Stimulated activated CD8-positive, alpha-beta memory T cell treated with anti-CD3 and anti-CD28 coated beads, Interleukin-7, amount 100 ng/mL, for 24 hours (primary cell): Measurements from ENCODE around the gene NLRC3.
"Not testable (repeated sequence)": the region's sequence is repeated elsewhere in the genome, so short reads cannot be mapped to it uniquely, and the experiment has no call there.

Experiments used
- DNase-seq: peaks from one replicate; pipeline ENCODE4 v3.0.0-alpha.2; 2020; ENCODE audit warnings: low read depth

The NLRC3 gene

DNA sequence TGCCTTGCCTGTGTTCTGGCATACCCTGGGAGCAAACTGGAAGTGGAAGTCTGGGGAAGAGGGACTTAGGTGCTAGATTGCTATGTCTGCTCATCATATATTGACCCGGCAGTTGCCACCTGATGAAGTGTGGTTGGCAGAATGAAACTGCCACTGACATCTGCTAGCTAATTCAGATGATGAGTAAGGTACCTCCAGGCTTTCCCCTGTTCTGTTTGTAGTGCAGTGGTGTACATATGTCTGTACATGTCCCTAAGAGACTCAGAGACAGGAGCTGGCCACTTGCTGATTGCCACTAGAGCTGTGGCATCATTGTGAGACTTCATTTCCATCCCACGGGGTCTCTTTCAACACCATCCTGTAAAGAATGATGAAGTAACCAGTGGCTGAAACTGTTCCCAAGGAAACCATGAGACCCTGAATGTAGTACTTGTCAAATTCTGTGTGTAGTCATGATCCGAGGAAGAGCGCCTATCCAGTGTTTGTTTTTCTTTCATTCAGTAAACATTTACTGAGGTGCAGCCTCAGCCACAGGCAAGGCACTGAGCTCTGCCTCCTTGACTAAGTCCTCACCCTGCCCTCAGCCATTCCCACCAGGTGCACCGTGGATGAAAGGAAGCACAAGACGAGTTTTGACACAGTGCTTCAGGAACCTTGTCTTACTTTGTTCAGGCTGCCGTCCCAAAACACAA is 63.2 kb downstream of the NLRC3 start:
- no peak for DNase-seq

DNA sequence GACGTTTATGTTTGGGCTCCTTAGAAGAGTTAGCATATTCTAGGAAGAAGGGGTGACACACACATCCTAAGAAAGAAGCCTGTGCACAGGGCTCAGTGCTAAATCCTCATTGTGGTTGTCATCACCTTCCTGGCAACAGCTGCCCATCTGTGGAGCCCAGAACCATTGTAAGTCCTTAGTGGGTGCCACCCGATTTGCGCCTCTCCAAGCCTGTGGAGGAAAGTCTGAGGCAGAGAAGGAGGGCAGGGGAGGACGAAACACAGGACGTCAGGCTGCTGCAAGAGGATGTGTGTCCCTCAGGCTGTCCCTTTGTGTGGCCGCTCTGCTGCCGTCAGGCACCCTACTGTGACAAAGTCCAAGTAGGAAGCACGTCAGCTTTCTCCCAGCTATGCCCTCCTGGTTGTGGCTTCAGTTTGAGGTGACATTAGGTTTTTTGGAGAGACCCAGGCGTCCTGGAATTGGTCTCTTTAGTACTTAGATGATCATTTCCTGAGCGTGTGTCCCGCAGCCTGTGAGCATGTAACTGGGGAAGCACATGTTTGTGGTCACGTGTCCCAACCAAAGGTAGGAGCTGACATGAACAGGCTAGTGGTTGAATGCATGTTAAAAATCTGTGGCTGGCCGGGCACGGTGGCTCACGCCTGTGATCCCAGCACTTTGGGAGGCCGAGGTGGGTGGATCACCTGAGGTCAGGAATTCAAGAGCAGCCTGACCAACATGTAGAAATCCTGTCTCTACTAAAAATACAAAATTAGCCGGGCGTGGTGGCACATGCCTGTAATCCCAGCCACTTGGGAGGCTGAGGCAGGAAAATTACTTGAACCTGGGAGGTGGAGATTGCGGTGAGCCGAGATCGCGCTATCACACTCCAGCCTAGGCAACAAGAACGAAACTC is 65.7 kb downstream of the NLRC3 start:
- no peak for DNase-seq

DNA sequence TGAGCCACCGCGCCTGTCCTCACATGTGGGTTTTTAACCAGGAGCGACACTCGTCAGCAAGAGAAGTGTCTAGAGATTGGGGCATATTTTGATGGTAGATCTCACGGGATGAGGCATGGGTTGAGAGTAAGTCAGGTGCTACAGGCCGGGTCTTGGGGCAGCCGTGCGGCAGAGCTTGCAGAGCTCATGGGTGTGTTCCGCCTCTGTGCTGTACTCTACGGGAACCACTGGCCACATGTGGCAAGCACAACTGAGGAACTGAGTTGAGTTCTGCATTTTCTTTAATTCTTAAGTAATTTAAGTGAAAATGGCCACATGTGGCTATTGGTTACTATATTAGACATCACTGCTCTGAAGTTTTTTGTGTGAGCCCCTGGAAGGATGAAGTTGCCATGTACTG is 66.8 kb downstream of the NLRC3 start:
- DNase-seq: no peak

DNA sequence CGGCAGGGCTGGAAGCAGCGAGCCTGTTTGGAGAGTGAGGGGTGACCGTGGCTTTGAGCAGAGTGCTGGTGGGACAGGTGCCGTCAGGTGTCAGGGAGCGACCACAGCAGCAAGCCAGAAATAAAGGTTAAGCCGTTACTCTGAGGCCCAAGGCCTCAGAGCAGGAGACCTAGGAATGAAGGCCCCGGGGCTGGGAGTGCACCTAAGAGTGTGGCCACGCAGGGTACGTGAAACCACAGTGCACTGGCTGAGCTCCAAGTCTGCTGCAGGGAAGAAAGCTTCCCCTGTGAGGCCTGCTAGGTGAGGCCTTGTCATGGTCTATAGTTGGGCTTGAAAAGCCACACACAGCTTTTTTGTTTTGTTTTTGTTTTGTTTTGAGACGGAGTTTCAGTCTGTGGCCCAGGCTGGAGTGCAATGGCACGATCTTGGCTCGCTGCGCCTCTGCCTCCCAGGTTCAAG is 67.7 kb downstream of the NLRC3 start:
- no peak for DNase-seq

DNA sequence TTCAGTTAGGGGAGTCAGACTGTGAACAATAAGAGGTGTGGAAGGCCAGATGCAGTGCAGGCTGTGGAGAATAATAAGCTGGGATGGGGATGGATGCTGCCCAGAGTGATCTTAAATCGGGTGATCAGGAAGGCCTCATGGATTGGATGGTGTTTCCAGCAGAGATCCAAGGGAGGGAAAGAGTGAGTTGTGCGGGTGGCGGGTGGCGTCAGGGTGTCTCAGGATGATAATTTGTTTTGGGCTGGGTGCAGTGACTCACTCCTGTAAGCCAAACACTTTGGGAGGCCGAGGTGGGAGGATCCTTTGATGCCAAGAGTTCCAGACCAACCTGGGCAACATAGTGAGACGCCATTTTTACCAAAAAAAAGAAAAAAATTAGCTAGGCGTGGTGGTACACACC is 68.5 kb downstream of the NLRC3 start:
- DNase-seq: no peak

DNA sequence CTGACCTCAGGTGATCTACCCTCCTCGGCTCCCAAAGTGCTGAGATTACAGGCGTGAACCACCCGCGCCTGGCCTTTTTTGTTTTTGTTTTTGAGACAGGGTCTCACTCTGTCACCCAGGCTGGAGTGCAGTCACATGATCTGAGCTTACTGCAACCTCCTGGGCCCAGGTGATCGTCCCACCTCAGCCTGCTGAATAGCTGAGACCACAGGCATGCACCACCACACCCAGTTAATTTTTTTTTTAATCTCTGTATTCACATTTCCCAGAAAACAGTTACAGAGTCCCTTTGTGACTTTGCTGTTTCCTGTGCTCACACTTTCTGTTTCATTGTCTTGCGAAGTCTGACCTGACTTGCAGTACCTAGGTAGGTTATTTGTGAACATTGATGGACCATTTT is 73.7 kb downstream of the NLRC3 start:
- DNase-seq: no peak

DNA sequence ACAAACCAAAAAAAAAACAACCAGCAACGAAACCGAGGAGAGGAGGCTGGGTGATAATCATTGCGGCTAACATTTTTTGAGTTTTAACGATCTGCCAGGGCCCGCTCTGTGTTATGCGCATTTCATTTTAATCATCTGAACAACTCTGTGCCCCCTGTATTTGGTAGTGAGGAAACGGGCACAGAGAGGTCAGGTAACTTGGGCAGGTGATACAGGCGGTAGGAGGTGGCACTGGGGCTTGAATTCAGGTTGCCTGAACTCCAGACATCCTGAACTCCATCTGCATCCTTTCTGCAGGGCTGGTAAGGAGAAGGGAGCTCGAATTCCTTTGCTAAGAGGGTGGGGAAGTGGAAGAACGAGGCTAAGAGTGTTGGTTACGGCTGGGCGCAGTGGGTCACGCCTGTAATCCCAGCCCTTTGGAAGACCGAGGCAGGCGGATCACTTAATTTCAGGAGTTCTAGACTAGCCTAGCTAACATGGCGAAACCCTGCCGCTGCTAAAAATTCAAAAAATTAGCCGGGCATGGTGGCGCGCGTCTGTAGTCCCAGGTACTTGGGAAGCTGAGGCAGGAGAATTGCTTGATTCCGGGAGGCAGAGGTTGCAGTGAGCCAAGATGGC is 75.3 kb downstream of the NLRC3 start:
- DNase-seq: no peak

DNA sequence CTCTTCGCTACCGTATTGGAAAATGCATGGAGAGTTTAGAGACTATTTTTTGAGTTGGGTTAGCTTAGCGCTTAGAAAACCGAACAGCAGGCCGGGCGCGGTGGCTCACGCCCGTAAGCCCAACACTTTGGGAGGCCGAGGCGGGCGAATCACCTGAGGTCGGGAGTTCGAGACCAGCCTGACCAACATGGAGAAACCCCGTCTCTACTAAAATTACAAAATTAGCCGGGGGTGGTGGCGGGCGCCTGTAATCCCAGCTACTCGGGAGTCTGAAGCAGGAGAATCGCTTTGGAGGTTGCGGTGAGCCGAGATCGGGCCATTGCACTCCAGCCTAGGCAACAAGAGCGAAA is 75.8 kb downstream of the NLRC3 start:
- DNase-seq: not testable (repeated sequence)

DNA sequence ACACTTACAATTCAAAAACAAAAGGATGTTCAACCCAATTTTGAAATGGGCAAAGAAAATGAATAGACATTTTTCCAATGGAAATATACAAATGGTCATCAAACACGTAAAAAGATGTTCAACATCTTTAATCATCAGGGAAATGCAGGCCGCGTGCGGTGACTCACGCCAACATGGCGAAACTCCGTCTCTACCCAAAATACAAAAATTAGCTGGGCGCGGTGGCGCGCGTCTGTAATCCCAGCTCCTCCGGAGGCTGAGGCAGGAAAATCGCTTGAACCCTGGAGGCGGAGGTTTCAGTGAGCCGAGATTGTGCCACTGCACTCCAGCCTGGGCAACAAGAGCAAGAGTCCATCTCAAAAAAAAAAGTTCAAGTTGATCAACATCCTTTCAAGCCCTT is 78.2 kb downstream of the NLRC3 start:
- DNase-seq: no peak

DNA sequence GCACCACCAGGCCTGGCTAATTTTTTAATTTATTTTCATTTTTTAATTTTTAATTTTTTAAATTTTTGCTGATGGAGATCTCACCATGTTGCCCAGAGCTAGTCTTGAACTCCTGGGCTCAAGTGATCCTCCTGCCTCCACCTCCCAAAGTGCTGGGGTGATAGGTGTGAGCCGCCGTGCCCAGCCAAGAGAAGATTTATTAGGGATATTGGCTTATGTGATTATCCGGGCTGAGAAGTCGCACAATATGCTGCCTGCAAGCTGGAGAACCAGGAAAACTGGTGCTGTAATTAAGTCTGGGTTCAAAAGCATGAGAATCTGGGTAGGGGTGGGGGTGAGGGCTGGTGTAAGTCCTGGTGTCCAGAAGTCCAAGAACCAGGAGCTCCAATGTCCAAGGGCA is 79.4 kb downstream of the NLRC3 start:
- DNase-seq: no peak

DNA sequence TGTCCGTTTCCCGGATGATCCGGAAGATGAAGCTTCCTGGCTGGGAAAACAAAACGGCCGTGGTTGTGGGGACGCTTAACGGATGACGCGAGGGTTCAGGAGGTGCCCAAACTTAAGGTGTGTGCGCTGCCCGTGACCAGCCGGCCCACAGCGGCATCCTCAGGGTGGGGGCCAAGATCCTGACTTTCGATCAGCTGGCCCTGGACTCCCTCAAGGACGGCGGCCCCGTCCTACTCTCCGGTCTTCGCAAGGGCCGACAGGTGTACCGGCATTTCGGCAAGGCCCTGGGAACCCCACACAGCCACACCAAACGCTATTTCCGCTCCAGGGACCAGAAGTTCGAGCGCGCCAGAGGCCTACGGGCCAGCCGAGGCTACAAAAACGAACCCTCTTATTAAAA is 80.8 kb downstream of the NLRC3 start:
- DNase-seq: no peak

DNA sequence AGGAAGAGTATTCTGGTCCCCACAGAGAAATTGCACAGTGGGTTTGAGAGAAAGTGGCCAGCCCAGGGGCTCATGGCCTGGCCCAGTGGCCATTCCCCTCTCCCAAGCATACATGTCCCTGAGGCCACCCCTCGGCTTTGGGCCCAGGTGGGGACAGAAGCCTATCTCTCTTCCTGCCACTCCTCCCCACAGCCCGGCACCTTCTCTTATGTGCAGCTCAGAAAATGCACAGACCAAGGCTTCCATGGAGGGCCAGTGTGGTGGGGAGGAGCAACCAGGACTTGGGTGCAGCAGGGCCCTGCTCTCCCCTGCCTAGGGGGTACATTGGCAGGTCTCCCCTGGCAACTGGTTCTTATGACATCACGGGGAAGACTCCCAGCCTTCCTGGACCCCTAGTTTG is 82.0 kb downstream of the NLRC3 start, which contains the start of gene C16orf90:
C16orf90 (minus strand) TSS at position 314 of the 400 bp plus-strand sequence; CDS start at position 246, 68 bp downstream.
- no peak for DNase-seq

DNA sequence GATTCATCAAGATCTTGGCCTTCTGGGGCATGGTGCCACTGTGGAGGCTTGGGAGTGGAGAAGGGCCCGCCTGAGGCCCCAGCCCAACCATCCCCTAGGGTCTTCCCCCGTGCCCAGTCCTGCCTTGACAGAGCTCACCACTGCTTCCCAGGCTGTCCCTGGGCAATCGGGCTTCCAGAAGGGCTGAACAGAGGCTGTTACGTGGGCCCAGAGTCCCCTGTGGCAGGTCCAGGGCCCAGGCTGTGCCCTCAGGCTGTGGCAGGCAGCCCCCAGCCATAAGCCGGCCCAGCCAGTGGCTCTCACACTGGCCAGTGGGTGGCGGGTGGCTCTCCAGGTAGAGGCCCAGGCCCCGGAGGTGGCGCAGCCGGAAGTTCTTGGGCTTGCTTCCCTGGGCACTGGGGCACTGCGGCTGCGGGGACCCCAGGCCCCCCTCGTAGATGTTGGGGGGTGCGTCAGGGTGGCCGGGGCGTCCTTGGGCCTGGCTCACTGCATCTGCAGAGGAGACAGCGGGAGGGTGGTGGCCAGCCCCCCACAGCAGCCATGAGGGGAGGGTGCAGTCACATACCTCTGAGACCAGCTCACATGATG is 82.7 kb downstream of the NLRC3 start:
- DNase-seq: no peak

DNA sequence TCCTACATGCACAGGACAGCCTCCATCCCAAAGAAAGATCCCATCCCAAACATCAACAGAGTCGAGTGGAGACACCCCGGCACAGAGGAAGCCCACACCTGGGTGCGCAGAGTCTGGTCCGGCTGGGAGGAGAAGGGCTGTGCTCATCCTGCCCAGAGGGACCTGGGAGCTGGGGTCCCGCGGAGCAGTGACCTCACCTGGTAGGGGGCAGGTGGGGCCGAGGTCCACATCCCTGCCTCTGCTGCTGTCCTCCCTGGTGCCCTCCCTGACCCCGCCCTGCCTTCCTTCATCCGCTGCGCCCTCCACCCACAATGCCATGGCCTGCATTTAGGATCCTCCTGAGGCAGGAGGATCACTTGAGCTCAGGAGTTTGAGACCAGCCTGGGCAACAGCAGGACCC is 84.8 kb downstream of the NLRC3 start:
- DNase-seq: no peak

DNA sequence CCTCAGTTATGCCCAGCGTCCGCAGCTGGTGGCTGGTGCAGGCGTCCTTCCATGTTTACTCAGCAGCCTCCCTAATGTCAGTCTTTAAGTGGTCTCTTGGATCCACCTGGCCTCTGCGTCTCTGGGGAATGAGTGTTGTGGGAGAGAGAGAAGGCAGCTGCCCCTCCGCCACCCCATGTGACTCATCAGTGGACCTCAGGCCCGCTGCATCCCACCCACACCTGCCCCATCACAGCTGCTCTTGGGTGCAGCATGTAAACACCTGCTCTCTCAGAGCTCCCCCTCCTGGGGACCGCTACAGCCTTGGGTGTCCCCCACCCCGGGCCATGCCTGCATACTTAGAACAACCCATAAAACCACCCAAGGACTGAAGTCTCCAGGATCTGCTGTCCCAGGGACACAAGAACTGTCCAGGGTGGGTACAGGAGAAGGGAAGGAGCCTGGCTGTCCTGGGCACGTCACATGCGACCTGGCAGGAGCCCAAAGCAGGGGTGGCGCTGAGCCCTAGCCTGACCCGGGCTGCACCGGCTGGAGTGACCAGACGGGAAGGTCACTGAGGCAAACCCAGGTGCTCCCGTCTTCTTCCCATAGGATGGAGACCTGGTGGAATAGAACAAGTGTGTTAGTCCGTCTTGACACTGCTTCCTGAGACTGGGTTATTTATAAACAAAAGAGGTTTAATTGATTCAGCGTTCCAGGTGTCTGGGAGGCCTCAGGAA is 86.1 kb downstream of the NLRC3 start:
- DNase-seq: no peak
